Skeletal muscle tissue (tissue), 4 donors: Measurements from ENCODE around the gene RBP4. TPM values are rescaled to one million over a fixed set of nuclear protein-coding genes. Genes with fewer than 3 reads are reported as not detected.

ENCODE experiments used
- H3K27ac ChIP-seq: one replicate; pipeline ENCODE4 v1.7.0; 2013; ENCODE audit warnings: mild to moderate bottlenecking, low read depth, low read length, inconsistent platforms
- H3K27me3 ChIP-seq, 3 donors: one replicate each; pipeline ENCODE4 v1.7.0; 2013; ENCODE audit warnings: low read length in 3 of 3; ENCODE audit not compliant: control insufficient read depth in 3 of 3, insufficient read depth in 3 of 3
- H3K36me3 ChIP-seq, 3 donors: one replicate each; pipeline ENCODE4 v1.7.0; 2013; ENCODE audit warnings: low read length in 3 of 3; ENCODE audit not compliant: control insufficient read depth in 3 of 3, insufficient read depth in 3 of 3
- H3K4me1 ChIP-seq, 3 donors: one replicate each; pipeline ENCODE4 v1.7.0; 2013; ENCODE audit warnings: low read length in 3 of 3, mild to moderate bottlenecking in 3 of 3; ENCODE audit not compliant: control insufficient read depth in 3 of 3, insufficient read depth in 3 of 3
- H3K4me3 ChIP-seq, 3 donors: one replicate each; pipeline ENCODE4 v1.7.0; 2013; ENCODE audit warnings: low read length in 3 of 3
- H3K9ac ChIP-seq, 3 donors: one replicate each; pipeline ENCODE4 v1.7.0; 2013; ENCODE audit warnings: low read length in 3 of 3, mild to moderate bottlenecking in 3 of 3, moderate library complexity in 2 of 3, low read depth in 1 of 3
- H3K9me3 ChIP-seq, 3 donors: one replicate each; pipeline ENCODE4 v1.7.0; 2013; ENCODE audit warnings: low read length in 3 of 3; ENCODE audit not compliant: control insufficient read depth in 3 of 3
- total RNA-seq: library from RNA; depleted of rRNA; stranded (reverse); fragments of >200 nt; gene quantifications from one replicate; pipeline ENCODE4 v1.2.3, GENCODE V29; 2014
- donor health status: Osteomylitis.

The RBP4 gene
- 12.5 TPM for total RNA-seq

DNA sequence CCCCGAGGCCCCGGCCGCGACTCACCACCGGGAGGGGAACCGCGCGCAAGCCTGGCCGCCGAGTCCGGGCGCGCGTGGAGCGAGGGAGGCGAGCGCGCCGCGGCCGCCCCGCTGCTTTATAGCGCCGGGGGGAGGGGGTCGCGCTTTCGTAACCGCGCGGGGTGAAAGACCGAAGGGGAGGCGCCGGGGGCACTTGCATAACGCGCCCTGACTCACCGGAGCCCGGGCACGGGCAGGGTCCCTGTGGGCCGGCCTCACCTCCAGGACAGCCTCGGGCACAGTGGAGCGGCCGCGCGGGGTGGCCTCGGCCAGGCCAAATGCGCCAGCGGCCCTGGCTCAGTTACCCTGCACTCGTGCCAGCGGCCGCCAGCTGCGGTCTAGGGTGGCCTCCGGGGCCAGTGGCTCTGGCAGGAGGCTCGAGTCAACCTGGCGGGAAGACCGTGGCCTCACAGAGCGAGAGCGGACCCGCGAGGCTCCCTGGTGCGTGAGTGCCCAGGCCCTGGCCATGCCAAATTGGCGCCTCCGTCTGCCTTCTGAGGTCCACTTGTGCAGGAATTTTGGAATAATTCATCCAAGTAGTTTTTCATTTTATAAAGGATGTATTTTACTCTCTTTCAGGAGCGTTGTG lies at the start of gene RBP4:
Gene RBP4 (minus strand): TSS at position 90 of the 628 bp plus-strand sequence. CDS start 207 bp downstream, outside the sequence.
- no peaks in the 10 kb centered on the region for H3K36me3 ChIP-seq
- no peak within 1 kb of the TSS for H3K27ac ChIP-seq
- peaks cover 0 to 5% (median 3%) of the 10 kb centered on the region in 3 donors for H3K4me1 ChIP-seq
- H3K9ac ChIP-seq, result no peak within 1 kb of the TSS
- peaks cover 25 to 33% (median 28%) of the 10 kb centered on the region in 3 donors for H3K27me3 ChIP-seq
- H3K9me3 ChIP-seq, result no peaks in the 10 kb centered on the region
- H3K4me3 ChIP-seq, result peak within 1 kb of the TSS in 1 of 3 donors; percentile 43

- H3K4me3 ChIP-seq, result no peak overlapping the region
- no peaks in the 10 kb centered on the region for H3K9me3 ChIP-seq
- H3K9ac ChIP-seq, result no peak overlapping the region
- no peak overlapping the region for H3K27ac ChIP-seq
- H3K36me3 ChIP-seq, result no peaks in the 10 kb centered on the region
- H3K4me1 ChIP-seq, result no peaks in the 10 kb centered on the region
- H3K27me3 ChIP-seq, result no peaks in the 10 kb centered on the region
Measured at GRCh38 chr10:93639791-93640190, 38.8 kb upstream of the RBP4 start.

DNA sequence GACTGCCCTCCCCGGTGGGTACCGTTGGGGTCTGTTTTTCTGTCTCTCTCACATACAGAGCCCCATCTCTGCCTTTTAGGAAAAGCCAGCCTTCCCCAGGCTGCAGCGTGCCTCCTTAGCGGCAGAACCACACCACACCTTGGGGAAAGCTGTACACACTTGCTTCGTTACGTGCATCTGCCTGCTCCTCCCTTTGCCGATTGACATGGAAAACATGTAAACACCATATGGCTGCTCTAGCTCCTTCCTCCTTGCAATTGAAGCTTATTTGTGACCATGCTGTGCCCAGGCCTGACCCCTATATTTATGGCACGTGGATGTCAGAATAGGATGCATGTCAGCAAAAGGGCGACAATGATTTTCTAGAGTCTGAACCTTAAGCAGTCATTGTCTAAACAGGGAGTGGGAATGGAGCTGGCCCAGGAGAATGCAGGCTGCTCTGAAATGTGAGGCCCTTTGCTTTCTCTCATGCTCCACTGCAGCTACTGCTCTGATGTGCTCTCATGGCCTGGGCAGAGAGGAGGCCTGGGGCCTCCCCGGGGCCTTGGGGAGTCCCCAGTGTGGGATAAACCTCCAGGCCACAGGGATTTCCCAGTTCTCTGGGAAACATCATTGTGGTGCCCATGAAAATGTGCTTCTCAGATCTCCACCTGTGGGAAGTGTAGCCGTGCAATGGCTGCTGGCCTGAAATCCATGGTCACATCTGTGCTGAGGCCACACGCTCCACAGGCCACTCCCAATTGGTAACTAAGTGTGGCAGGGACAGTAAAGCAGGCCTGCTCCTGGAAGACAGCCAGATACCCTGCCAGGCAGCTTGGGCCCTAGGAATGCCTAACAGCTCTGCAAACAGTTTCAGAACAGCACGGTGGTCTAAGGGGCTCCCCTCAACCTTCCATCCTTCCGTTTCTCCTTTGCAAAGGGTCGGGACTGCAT lies 29.9 kb upstream of the RBP4 start:
- Histone ChIP-seq H3K9me3 (no peaks in the 10 kb centered on the region), H3K36me3 (no peaks in the 10 kb centered on the region)

GRCh38 chr10:93629647-93630305 lies 28.7 kb upstream of the RBP4 start:
- peaks cover 0 to 7% (median 2%) of the 10 kb centered on the region in 3 donors for H3K27me3 ChIP-seq
- no peak overlapping the region for H3K9ac ChIP-seq
- H3K9me3 ChIP-seq, result no peaks in the 10 kb centered on the region
- H3K4me3 ChIP-seq, result no peak overlapping the region
- H3K27ac ChIP-seq, result no peak overlapping the region
- H3K36me3 ChIP-seq, result no peaks in the 10 kb centered on the region
- no peaks in the 10 kb centered on the region for H3K4me1 ChIP-seq

More for the DNA sequence above, 29.9 kb upstream of the RBP4 start:
- peaks cover 0 to 4% (median 0%) of the 10 kb centered on the region in 3 donors for H3K27me3 ChIP-seq
- H3K27ac ChIP-seq, result no peak overlapping the region
- no peak overlapping the region for H3K4me3 ChIP-seq
- no peaks in the 10 kb centered on the region for H3K4me1 ChIP-seq
- no peak overlapping the region for H3K9ac ChIP-seq

GRCh38 chr10:93628858-93629257 lies 27.8 kb upstream of the RBP4 start:
- Histone ChIP-seq H3K36me3 (no peaks in the 10 kb centered on the region), H3K4me3 (no peak overlapping the region), H3K9me3 (no peaks in the 10 kb centered on the region), H3K9ac (no peak overlapping the region), H3K27ac (no peak overlapping the region), H3K4me1 (no peaks in the 10 kb centered on the region), H3K27me3 (peaks cover 0 to 8% (median 2%) of the 10 kb centered on the region in 3 donors)

GRCh38 chr10:93622942-93623341 lies 21.9 kb upstream of the RBP4 start:
- no peak overlapping the region for H3K4me3 ChIP-seq
- H3K9me3 ChIP-seq, result no peaks in the 10 kb centered on the region
- H3K9ac ChIP-seq, result no peak overlapping the region
- H3K27me3 ChIP-seq, result peaks cover 0 to 4% (median 2%) of the 10 kb centered on the region in 3 donors
- no peak overlapping the region for H3K27ac ChIP-seq
- no peaks in the 10 kb centered on the region for H3K4me1 ChIP-seq
- H3K36me3 ChIP-seq, result no peaks in the 10 kb centered on the region

DNA sequence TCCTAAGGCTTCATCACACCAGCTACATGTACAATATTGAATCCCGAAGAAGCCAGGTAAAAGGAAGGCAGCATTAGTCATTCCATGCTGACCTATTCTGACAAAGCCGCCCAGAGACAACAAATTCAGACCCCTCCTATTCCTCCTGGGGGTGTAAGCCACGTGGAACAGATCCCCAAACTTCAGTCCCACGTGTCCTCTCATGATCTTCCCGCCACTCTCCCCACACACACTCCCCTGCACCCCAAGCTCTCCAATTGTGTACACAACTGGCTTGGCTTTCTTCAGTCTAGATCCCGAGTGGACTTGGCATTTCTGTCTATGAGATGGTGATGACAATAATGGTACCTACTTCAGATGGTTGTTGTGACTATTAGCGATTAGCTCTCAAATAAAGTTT lies 19.9 kb upstream of the RBP4 start:
- Histone ChIP-seq H3K27ac (no peak overlapping the region), H3K4me3 (no peak overlapping the region), H3K9me3 (no peaks in the 10 kb centered on the region), H3K4me1 (no peaks in the 10 kb centered on the region), H3K27me3 (peaks cover 0 to 4% (median 2%) of the 10 kb centered on the region in 3 donors), H3K9ac (no peak overlapping the region), H3K36me3 (no peaks in the 10 kb centered on the region)

DNA sequence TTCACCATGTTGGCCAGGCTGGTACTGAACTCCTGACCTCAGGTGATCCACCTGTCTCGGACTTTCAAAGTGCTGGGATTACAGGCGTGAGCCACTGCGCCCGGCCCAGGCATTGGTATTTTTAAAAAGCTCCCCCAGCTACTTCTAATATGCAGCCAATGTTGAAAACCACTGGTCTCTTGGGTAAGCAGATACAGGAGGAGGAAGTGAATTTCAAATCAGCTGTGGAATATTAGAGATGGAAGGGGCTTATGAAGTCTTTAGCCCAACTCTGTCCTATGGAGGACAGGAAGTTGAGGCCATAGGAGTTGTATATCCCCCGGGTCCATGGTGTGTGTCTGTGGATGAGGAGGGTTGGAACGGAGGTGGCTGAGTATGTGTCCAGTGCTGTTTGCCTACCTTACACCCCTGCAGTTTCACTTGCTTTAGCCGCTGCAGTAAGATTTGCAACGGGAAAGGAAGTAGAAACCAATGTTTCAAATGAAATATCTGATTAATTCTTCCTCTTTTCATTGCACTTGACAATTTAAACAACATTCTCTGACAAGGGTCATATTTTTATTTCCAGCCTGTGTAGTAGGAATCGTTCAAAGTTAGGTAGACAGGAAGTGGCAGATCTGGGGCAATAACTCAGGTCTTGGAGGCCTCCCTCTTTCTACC lies 14.7 kb upstream of the RBP4 start:
- Histone ChIP-seq H3K4me3 (no peak overlapping the region), H3K27ac (no peak overlapping the region), H3K36me3 (no peaks in the 10 kb centered on the region), H3K9ac (no peak overlapping the region), H3K27me3 (no peaks in the 10 kb centered on the region), H3K9me3 (no peaks in the 10 kb centered on the region), H3K4me1 (no peaks in the 10 kb centered on the region)

GRCh38 chr10:93614101-93614825 lies 13.2 kb upstream of the RBP4 start:
- peaks cover 0 to under 1% (median 0%) of the 10 kb centered on the region in 3 donors for H3K27me3 ChIP-seq
- no peak overlapping the region for H3K27ac ChIP-seq
- no peaks in the 10 kb centered on the region for H3K4me1 ChIP-seq
- H3K9me3 ChIP-seq, result no peaks in the 10 kb centered on the region
- no peak overlapping the region for H3K4me3 ChIP-seq
- no peak overlapping the region for H3K9ac ChIP-seq
- H3K36me3 ChIP-seq, result no peaks in the 10 kb centered on the region
